OCI-LY3 (cell line): ENCODE data around the gene MAPT.

Experiments
- H2AFZ ChIP-seq: fragments of 200-600, 300-600 bp; shearing (Covaris generic); 2 replicates; pipeline ENCODE4 v1.6.0; 2014; ENCODE audit warnings: antibody characterized with exemption, low read depth, low read length
- H3K27ac ChIP-seq: fragments of 200-600, 300-600 bp; sonication (generic); 2 replicates; pipeline ENCODE4 v1.5.1; 2014; ENCODE audit warnings: mild to moderate bottlenecking, low read length, moderate library complexity, mixed read lengths
- H3K27me3 ChIP-seq: fragments of 200-600, 300-600 bp; sonication (generic); 2 replicates; pipeline ENCODE4 v1.6.1; 2014; ENCODE audit warnings: low read depth, low read length, mixed read lengths
- H3K36me3 ChIP-seq: fragments of 200-600, 300-600 bp; sonication (generic); replicated peaks from 2 replicates; pipeline ENCODE3; 2014; ENCODE audit warnings: low read depth, low read length, mixed read lengths
- H3K4me1 ChIP-seq: fragments of 300-600, 200-600 bp; sonication (generic); 2 replicates; pipeline ENCODE4 v1.6.1; 2014; ENCODE audit warnings: low read length, mixed read lengths
- H3K4me2 ChIP-seq: fragments of 200-600, 300-600 bp; sonication (generic); 2 replicates; pipeline ENCODE4 v1.6.1; 2014; ENCODE audit warnings: low read length, mixed read lengths
- H3K4me3 ChIP-seq: fragments of 300-600, 200-600 bp; sonication (generic); 2 replicates; pipeline ENCODE4 v1.5.1; 2014; ENCODE audit warnings: antibody characterized with exemption, mild to moderate bottlenecking, low read length, moderate library complexity
- H3K79me2 ChIP-seq: fragments of 300-600, 200-600 bp; shearing (Covaris generic); 2 replicates; pipeline ENCODE4 v1.6.1; 2014; ENCODE audit warnings: mild to moderate bottlenecking, low read length, mixed read lengths
- H3K9ac ChIP-seq: fragments of 300-600, 200-600 bp; shearing (Covaris generic); 2 replicates; pipeline ENCODE4 v1.6.0; 2014; ENCODE audit warnings: mild to moderate bottlenecking, low read length, moderate library complexity
- H3K9me3 ChIP-seq: fragments of 200-600, 300-600 bp; shearing (Covaris generic); 2 replicates; pipeline ENCODE4 v1.6.1; 2014; ENCODE audit warnings: low read length, mixed read lengths; ENCODE audit not compliant: insufficient read depth
- H4K20me1 ChIP-seq: fragments of 200-600, 300-600 bp; sonication (generic); 2 replicates; pipeline ENCODE4 v1.6.1; 2016; ENCODE audit warnings: low read length, mixed read lengths; ENCODE audit not compliant: insufficient read depth
- EZH2phosphoT487 ChIP-seq: fragments of 200-600 bp; shearing (Covaris generic); IDR thresholded peaks from 2 replicates; pipeline ENCODE4 v1.6.1; 2018; ENCODE audit warnings: antibody characterized with exemption, mixed run types, low read depth
- TF ChIP-seq, protein P1 (sequence below): fragments of 200-600, 300-600 bp; sonication (generic); IDR thresholded peaks from 2 replicates; pipeline ENCODE4 v1.5.1; 2014; ENCODE audit warnings: antibody characterized with exemption, low read length, low read depth

The MAPT gene

DNA sequence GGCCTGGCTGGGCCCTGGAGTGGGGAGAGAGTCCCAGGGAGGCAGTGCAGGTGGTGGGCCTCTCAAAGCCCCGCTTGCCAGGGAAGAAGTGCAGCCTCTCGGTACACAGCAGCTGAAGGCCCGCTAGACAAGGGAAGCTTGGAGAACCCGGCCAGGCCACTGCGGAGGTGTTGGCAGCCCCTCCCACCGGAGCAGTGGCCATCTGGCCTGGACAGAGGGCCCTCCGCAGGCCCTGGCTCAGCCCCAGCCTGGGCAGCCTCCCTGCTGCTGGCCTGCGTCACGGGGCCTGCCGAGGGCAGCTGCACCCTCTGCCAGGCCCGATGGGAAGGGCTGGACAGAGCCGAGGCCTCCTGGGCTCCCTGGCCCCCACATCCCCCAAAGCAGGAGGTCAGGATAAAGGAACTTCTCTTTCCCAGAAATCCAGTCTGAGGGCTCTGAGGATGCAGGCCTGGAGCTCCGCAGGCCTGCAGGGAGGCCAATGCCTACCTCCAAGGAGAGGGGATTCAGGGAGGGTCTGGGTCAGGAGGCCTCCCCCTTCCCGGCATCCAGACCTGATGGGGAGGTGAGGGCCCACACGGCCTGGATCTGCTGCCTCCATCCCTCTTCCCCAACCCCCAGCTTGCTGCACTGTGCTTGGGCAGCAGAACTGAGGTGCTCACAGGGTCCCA, 45.4 kb upstream of the MAPT start:
- no peak for TF ChIP-seq EZH2phosphoT487
- Histone ChIP-seq H3K9me3 (no peaks in the 10 kb centered on the region), H4K20me1 (no peaks in the 10 kb centered on the region), H3K4me2 (no peak overlapping the region), H3K79me2 (no peaks in the 10 kb centered on the region), H3K27me3 (no peaks in the 10 kb centered on the region), H3K9ac (no peak overlapping the region), H2AFZ (no peak overlapping the region), H3K4me1 (no peaks in the 10 kb centered on the region; the same call in 1 of the 2 replicates), H3K4me3 (no peak overlapping the region), H3K27ac (no peak overlapping the region), H3K36me3 (no peaks in the 10 kb centered on the region)

DNA sequence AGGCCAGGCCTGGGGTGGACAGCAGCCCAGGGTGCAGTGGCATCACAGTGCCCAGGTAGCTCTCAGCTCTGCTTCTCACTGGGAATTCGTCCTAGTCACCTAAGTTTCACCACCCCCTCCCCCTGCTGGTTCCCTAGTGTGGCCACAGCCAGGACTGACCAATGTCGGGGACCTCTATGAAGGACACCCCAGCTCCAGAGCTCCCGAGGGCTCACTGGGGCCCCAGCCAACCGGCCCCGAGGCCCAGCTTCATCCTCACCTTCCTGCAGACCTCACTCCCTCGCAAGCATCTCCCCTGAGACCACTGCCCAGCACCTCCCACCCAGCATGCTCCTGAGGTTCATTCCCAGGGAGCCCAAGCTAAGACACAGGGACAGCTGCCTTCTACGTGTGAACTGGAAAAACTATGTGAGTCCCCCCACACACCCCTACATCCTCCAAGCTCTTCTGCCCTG, 44.8 kb upstream of the MAPT start:
- Histone ChIP-seq H3K9ac (no peak overlapping the region), H3K4me1 (no peaks in the 10 kb centered on the region; the same call in 1 of the 2 replicates), H3K27me3 (no peaks in the 10 kb centered on the region), H3K36me3 (no peaks in the 10 kb centered on the region), H3K9me3 (no peaks in the 10 kb centered on the region), H3K4me2 (no peak overlapping the region), H4K20me1 (no peaks in the 10 kb centered on the region), H3K27ac (no peak overlapping the region), H3K79me2 (no peaks in the 10 kb centered on the region), H3K4me3 (no peak overlapping the region), H2AFZ (no peak overlapping the region)
- TF ChIP-seq, protein P1, sequence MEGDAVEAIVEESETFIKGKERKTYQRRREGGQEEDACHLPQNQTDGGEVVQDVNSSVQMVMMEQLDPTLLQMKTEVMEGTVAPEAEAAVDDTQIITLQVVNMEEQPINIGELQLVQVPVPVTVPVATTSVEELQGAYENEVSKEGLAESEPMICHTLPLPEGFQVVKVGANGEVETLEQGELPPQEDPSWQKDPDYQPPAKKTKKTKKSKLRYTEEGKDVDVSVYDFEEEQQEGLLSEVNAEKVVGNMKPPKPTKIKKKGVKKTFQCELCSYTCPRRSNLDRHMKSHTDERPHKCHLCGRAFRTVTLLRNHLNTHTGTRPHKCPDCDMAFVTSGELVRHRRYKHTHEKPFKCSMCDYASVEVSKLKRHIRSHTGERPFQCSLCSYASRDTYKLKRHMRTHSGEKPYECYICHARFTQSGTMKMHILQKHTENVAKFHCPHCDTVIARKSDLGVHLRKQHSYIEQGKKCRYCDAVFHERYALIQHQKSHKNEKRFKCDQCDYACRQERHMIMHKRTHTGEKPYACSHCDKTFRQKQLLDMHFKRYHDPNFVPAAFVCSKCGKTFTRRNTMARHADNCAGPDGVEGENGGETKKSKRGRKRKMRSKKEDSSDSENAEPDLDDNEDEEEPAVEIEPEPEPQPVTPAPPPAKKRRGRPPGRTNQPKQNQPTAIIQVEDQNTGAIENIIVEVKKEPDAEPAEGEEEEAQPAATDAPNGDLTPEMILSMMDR = no peak
- TF ChIP-seq EZH2phosphoT487 = no peak

DNA sequence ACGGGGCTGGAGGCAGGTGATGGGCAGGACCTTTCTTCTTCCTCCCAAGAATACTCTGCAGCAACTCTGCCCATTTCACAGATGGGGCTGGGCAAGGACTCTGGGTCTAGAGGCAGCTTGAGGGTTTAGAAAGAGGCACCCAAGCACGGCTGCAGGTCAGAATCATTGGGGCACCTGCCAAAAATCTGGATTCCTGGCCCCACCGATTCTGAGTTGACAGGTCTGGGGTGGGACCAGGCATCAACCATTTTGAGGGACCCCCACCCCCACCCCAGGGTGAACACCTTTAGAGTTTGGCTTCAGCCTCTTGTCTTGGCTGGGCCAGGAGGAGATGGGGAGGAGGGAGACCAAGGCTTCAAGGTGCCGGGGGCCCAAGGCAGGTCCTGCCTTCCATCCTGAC, 44.3 kb upstream of the MAPT start:
- H3K27ac ChIP-seq = no peak overlapping the region
- H4K20me1 ChIP-seq = no peaks in the 10 kb centered on the region
- H3K27me3 ChIP-seq = no peaks in the 10 kb centered on the region
- no peaks in the 10 kb centered on the region for H3K79me2 ChIP-seq
- TF ChIP-seq, protein P1 = no peak
- no peak overlapping the region for H2AFZ ChIP-seq
- H3K36me3 ChIP-seq = no peaks in the 10 kb centered on the region
- H3K9ac ChIP-seq = no peak overlapping the region
- no peaks in the 10 kb centered on the region; the same call in 1 of the 2 replicates for H3K4me1 ChIP-seq
- H3K4me2 ChIP-seq = no peak overlapping the region
- H3K4me3 ChIP-seq = no peak overlapping the region
- H3K9me3 ChIP-seq = no peaks in the 10 kb centered on the region

DNA sequence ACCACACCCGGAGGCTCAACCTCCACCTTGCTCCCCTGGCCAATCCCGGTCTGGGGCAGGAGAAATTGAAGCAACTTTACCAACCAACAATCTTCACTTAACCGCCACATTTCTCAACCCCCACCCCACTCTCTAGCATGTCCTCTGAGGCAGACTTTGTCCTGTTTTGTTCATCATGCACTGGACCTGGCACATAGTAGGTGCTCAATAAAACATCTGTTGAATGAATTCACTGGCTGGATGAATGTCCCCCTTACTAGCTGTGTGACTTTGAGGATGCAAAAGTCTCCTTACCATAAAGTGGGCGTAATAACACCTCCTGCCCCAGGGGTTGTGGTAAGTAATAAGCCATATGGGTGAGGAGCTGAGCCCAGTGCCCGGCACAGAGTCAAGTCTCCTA, 43.9 kb upstream of the MAPT start:
- Histone ChIP-seq H3K9me3 (no peaks in the 10 kb centered on the region), H3K27me3 (no peaks in the 10 kb centered on the region), H4K20me1 (no peaks in the 10 kb centered on the region), H3K36me3 (no peaks in the 10 kb centered on the region), H3K27ac (no peak overlapping the region), H2AFZ (no peak overlapping the region), H3K4me1 (no peaks in the 10 kb centered on the region; the same call in 1 of the 2 replicates), H3K4me3 (no peak overlapping the region), H3K4me2 (no peak overlapping the region), H3K79me2 (no peaks in the 10 kb centered on the region), H3K9ac (no peak overlapping the region)
- TF ChIP-seq EZH2phosphoT487 = no peak
- TF ChIP-seq, protein P1 = no peak
